Measurements from ENCODE around the gene CRYBB1. TPM values are rescaled to one million over a fixed set of nuclear protein-coding genes. Genes with fewer than 3 reads are reported as not detected.

CRYBB1 gene
- total and polyA plus RNA-seq, 2 donors from 2014 or later: 0.54 to 1.7 TPM

- peaks cover 0 to 4% (median 0%) of the 10 kb centered on the region in 3 donors for H3K36me3 ChIP-seq (ENCODE audit: control insufficient read depth in 2 of 3, insufficient read depth in 3 of 3, low read length in 3 of 3)
- no peak overlapping the region for H3K9ac ChIP-seq (ENCODE audit: low read length in 3 of 3)
- H3K27ac ChIP-seq (ENCODE audit: low read depth in 2 of 2, low read length in 2 of 2): no peak overlapping the region
- TF ChIP-seq CTCF (IDR thresholded peaks at IDR 0.05; ENCODE audit: borderline replicate concordance, extremely low read depth, insufficient read depth): no peak
- no peak for FAIRE-seq
- H3K4me1 ChIP-seq (ENCODE audit: control insufficient read depth in 2 of 3, insufficient read depth in 2 of 3, low read depth in 1 of 3, low read length in 3 of 3): peaks cover 0 to 3% (median 0%) of the 10 kb centered on the region in 3 donors
- H3K9me3 ChIP-seq (ENCODE audit: control insufficient read depth in 2 of 3, insufficient read depth in 1 of 3, low read length in 3 of 3): no peaks in the 10 kb centered on the region
- intact Hi-C loops (cut with DNase I): no loop called here
- H3K4me3 ChIP-seq (ENCODE audit: low read length in 3 of 3): no peak overlapping the region
- no peaks in the 10 kb centered on the region for H3K27me3 ChIP-seq (ENCODE audit: control insufficient read depth, insufficient read depth, low read length)
- DNase-seq: no peak
Observed at GRCh38 chr22:26581026-26581425, 36.8 kb downstream of the CRYBB1 start.

DNA sequence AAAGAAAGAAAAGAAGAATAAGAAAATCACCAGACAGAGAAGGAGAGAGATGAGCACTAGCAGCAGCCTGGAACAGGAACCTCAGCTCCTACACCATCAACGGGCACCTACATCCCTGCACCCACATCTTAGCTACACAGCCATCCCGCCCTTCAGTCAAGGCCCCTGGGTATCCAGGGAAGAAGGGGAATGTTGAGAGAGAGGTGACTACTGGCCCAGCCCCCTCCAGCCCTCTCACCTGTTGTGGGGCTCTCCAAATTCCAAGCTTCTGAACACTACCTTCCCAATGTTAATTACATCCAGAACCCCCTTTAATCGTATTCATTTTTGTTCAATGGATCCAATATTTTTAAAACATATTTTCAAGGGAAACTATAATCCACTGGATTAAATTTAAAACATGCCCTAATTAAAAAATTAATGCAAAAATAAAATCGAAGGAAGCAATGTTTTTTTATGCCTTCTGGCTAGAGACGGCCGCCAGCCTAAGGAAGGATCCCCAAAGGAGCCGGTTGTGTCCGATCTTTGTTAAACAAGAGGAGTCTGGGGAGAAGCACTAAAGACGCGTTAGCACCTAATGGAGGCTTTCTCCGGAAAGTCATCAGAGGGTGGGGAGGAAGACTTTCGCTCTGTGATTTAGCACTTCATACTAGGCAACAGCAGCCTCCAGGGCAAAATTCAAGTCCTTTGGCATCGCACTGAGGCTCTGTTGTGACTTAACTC, 37.4 kb downstream of the CRYBB1 start:
- TF ChIP-seq CTCF (IDR thresholded peaks at IDR 0.05; ENCODE audit: borderline replicate concordance, extremely low read depth, insufficient read depth): no peak
- H3K9ac ChIP-seq (ENCODE audit: low read length in 3 of 3): no peak overlapping the region

GRCh38 chr22:26579331-26579886, 38.4 kb downstream of the CRYBB1 start:
- DNase-seq (no peak), FAIRE-seq (no peak)
- Histone ChIP-seq H3K4me1 (ENCODE audit: control insufficient read depth in 2 of 3, insufficient read depth in 2 of 3, low read depth in 1 of 3, low read length in 3 of 3) (peaks cover 0 to 6% (median 0%) of the 10 kb centered on the region in 3 donors), H3K9me3 (ENCODE audit: control insufficient read depth in 2 of 3, insufficient read depth in 1 of 3, low read length in 3 of 3) (no peaks in the 10 kb centered on the region), H3K9ac (ENCODE audit: low read length in 3 of 3) (no peak overlapping the region), H3K4me3 (ENCODE audit: low read length in 3 of 3) (no peak overlapping the region), H3K27ac (ENCODE audit: low read depth in 2 of 2, low read length in 2 of 2) (no peak overlapping the region), H3K27me3 (ENCODE audit: control insufficient read depth, insufficient read depth, low read length) (no peaks in the 10 kb centered on the region), H3K36me3 (ENCODE audit: control insufficient read depth in 2 of 3, insufficient read depth in 3 of 3, low read length in 3 of 3) (peaks cover 0 to 4% (median 0%) of the 10 kb centered on the region in 3 donors)
- TF ChIP-seq CTCF (IDR thresholded peaks at IDR 0.05; ENCODE audit: borderline replicate concordance, extremely low read depth, insufficient read depth): no peak
- intact Hi-C loops (cut with DNase I): no loop called here

More for the DNA sequence above, 37.4 kb downstream of the CRYBB1 start:
- Histone ChIP-seq H3K27ac (ENCODE audit: low read depth in 2 of 2, low read length in 2 of 2) (no peak overlapping the region), H3K36me3 (ENCODE audit: control insufficient read depth in 2 of 3, insufficient read depth in 3 of 3, low read length in 3 of 3) (peaks cover 0 to 4% (median 0%) of the 10 kb centered on the region in 3 donors), H3K4me1 (ENCODE audit: control insufficient read depth in 2 of 3, insufficient read depth in 2 of 3, low read depth in 1 of 3, low read length in 3 of 3) (peaks cover 0 to 3% (median 0%) of the 10 kb centered on the region in 3 donors), H3K27me3 (ENCODE audit: control insufficient read depth, insufficient read depth, low read length) (no peaks in the 10 kb centered on the region), H3K4me3 (ENCODE audit: low read length in 3 of 3) (no peak overlapping the region), H3K9me3 (ENCODE audit: control insufficient read depth in 2 of 3, insufficient read depth in 1 of 3, low read length in 3 of 3) (no peaks in the 10 kb centered on the region)
- FAIRE-seq (no peak), DNase-seq (no peak)
- intact Hi-C loops (cut with DNase I): no loop called here

Data from kidney (tissue), 14 donors.